Activated naive CD8-positive, alpha-beta T cell (primary cell): ENCODE data around the gene GATAD1.
"Not testable (repeated sequence)": the region's sequence is repeated elsewhere in the genome, so short reads cannot be mapped to it uniquely, and the experiment has no call there.

Experiments
- H3K27ac Mint-ChIP-seq: one replicate; pipeline ENCODE4 v1.8.0; 2021; ENCODE audit warnings: mixed read lengths
- H3K27me3 Mint-ChIP-seq: one replicate; pipeline ENCODE4 v1.8.0; 2021; ENCODE audit warnings: mixed read lengths
- H3K36me3 Mint-ChIP-seq: one replicate; pipeline ENCODE4 v1.8.0; 2021; ENCODE audit warnings: mixed read lengths
- H3K4me1 Mint-ChIP-seq: one replicate; pipeline ENCODE4 v1.8.0; 2021; ENCODE audit warnings: low read depth, mixed read lengths
- H3K4me3 Mint-ChIP-seq: one replicate; pipeline ENCODE4 v1.8.0; 2021; ENCODE audit warnings: mild to moderate bottlenecking, mixed read lengths
- H3K9me3 Mint-ChIP-seq: one replicate; pipeline ENCODE4 v1.8.0; 2021; ENCODE audit warnings: low read depth, mixed read lengths

GATAD1 gene

GRCh38 chr7:92461027-92462003 lies 14.0 kb downstream of the GATAD1 start:
- Mint-ChIP-seq H3K4me1 (no peaks in the 10 kb centered on the region), H3K27me3 (no peaks in the 10 kb centered on the region), H3K27ac (no peak overlapping the region), H3K36me3 (peaks cover 7% of the 10 kb centered on the region), H3K4me3 (no peak overlapping the region), H3K9me3 (no peaks in the 10 kb centered on the region)

- Mint-ChIP-seq H3K27ac (no peak overlapping the region), H3K4me3 (no peak overlapping the region), H3K27me3 (no peaks in the 10 kb centered on the region), H3K9me3 (no peaks in the 10 kb centered on the region), H3K36me3 (peaks cover 7% of the 10 kb centered on the region), H3K4me1 (no peaks in the 10 kb centered on the region)
Observed at GRCh38 chr7:92462560-92462959, 15.3 kb downstream of the GATAD1 start.

GRCh38 chr7:92464515-92464914 lies 17.2 kb downstream of the GATAD1 start:
- Mint-ChIP-seq H3K27me3 (no peaks in the 10 kb centered on the region), H3K36me3 (peaks cover 10% of the 10 kb centered on the region), H3K9me3 (no peaks in the 10 kb centered on the region), H3K4me3 (no peak overlapping the region), H3K4me1 (no peaks in the 10 kb centered on the region), H3K27ac (no peak overlapping the region)

GRCh38 chr7:92466682-92467081 lies 19.4 kb downstream of the GATAD1 start:
- H3K4me3 Mint-ChIP-seq = no peak overlapping the region
- no peaks in the 10 kb centered on the region for H3K4me1 Mint-ChIP-seq
- H3K36me3 Mint-ChIP-seq = peaks cover 8% of the 10 kb centered on the region
- no peak overlapping the region for H3K27ac Mint-ChIP-seq
- H3K27me3 Mint-ChIP-seq = no peaks in the 10 kb centered on the region
- H3K9me3 Mint-ChIP-seq = no peaks in the 10 kb centered on the region

- not testable (repeated sequence) for H3K4me1 Mint-ChIP-seq, H3K9me3 Mint-ChIP-seq, H3K36me3 Mint-ChIP-seq, H3K4me3 Mint-ChIP-seq, H3K27me3 Mint-ChIP-seq, H3K27ac Mint-ChIP-seq
Observed at GRCh38 chr7:92468589-92468988, 21.3 kb downstream of the GATAD1 start.

- H3K9me3 Mint-ChIP-seq, H3K27ac Mint-ChIP-seq, H3K4me1 Mint-ChIP-seq, H3K36me3 Mint-ChIP-seq, H3K4me3 Mint-ChIP-seq, H3K27me3 Mint-ChIP-seq: not testable (repeated sequence)
Observed at GRCh38 chr7:92473989-92474388, 26.7 kb downstream of the GATAD1 start.

- not testable (repeated sequence) for H3K4me1 Mint-ChIP-seq, H3K4me3 Mint-ChIP-seq, H3K9me3 Mint-ChIP-seq, H3K27ac Mint-ChIP-seq, H3K27me3 Mint-ChIP-seq, H3K36me3 Mint-ChIP-seq
Observed at GRCh38 chr7:92475261-92475770, 28.0 kb downstream of the GATAD1 start.

- H3K4me3 Mint-ChIP-seq, H3K27ac Mint-ChIP-seq, H3K4me1 Mint-ChIP-seq, H3K27me3 Mint-ChIP-seq, H3K36me3 Mint-ChIP-seq, H3K9me3 Mint-ChIP-seq: not testable (repeated sequence)
Observed at GRCh38 chr7:92475851-92476590, 28.7 kb downstream of the GATAD1 start.

- H3K4me1 Mint-ChIP-seq, H3K9me3 Mint-ChIP-seq, H3K4me3 Mint-ChIP-seq, H3K27me3 Mint-ChIP-seq, H3K27ac Mint-ChIP-seq, H3K36me3 Mint-ChIP-seq: not testable (repeated sequence)
Observed at GRCh38 chr7:92477681-92478080, 30.4 kb downstream of the GATAD1 start, which contains the start of gene ERVW-1. TSS of gene ERVW-1 (minus strand) at chr7:92477946. CDS start at chr7:92470381, 7,565 bp downstream.

GRCh38 chr7:92478095-92478494 lies 30.8 kb downstream of the GATAD1 start:
- Mint-ChIP-seq H3K27me3 (no peaks in the 10 kb centered on the region), H3K4me3 (no peak overlapping the region), H3K9me3 (no peaks in the 10 kb centered on the region), H3K27ac (no peak overlapping the region), H3K4me1 (no peaks in the 10 kb centered on the region), H3K36me3 (peaks cover 3% of the 10 kb centered on the region)

GRCh38 chr7:92478711-92479110 lies 31.4 kb downstream of the GATAD1 start:
- peaks cover 3% of the 10 kb centered on the region for H3K36me3 Mint-ChIP-seq
- H3K9me3 Mint-ChIP-seq = no peaks in the 10 kb centered on the region
- H3K4me1 Mint-ChIP-seq = no peaks in the 10 kb centered on the region
- H3K27me3 Mint-ChIP-seq = no peaks in the 10 kb centered on the region
- no peak overlapping the region for H3K4me3 Mint-ChIP-seq
- H3K27ac Mint-ChIP-seq = no peak overlapping the region

- not testable (repeated sequence) for H3K9me3 Mint-ChIP-seq, H3K36me3 Mint-ChIP-seq, H3K4me3 Mint-ChIP-seq, H3K27ac Mint-ChIP-seq, H3K27me3 Mint-ChIP-seq, H3K4me1 Mint-ChIP-seq
Observed at GRCh38 chr7:92479146-92479545, 31.9 kb downstream of the GATAD1 start.

GRCh38 chr7:92483624-92484023 lies 36.3 kb downstream of the GATAD1 start:
- not testable (repeated sequence) for H3K27ac Mint-ChIP-seq, H3K9me3 Mint-ChIP-seq, H3K4me3 Mint-ChIP-seq, H3K27me3 Mint-ChIP-seq, H3K4me1 Mint-ChIP-seq, H3K36me3 Mint-ChIP-seq

GRCh38 chr7:92484226-92484625 lies 36.9 kb downstream of the GATAD1 start:
- H3K27me3 Mint-ChIP-seq, H3K36me3 Mint-ChIP-seq, H3K27ac Mint-ChIP-seq: not testable (repeated sequence)

GRCh38 chr7:92485267-92485892 lies 38.1 kb downstream of the GATAD1 start:
- peaks cover 5% of the 10 kb centered on the region for H3K36me3 Mint-ChIP-seq
- no peaks in the 10 kb centered on the region for H3K27me3 Mint-ChIP-seq
- H3K9me3 Mint-ChIP-seq = no peaks in the 10 kb centered on the region
- no peak overlapping the region for H3K4me3 Mint-ChIP-seq
- no peak overlapping the region for H3K27ac Mint-ChIP-seq
- no peaks in the 10 kb centered on the region for H3K4me1 Mint-ChIP-seq

More at GRCh38 chr7:92484226-92484625, 36.9 kb downstream of the GATAD1 start:
- not testable (repeated sequence) for H3K9me3 Mint-ChIP-seq, H3K4me3 Mint-ChIP-seq, H3K4me1 Mint-ChIP-seq
